ENCODE results near the gene GHITM.
"Not testable (repeated sequence)": the region's sequence is repeated elsewhere in the genome, so short reads cannot be mapped to it uniquely, and the experiment has no call there.

The GHITM gene

DNA sequence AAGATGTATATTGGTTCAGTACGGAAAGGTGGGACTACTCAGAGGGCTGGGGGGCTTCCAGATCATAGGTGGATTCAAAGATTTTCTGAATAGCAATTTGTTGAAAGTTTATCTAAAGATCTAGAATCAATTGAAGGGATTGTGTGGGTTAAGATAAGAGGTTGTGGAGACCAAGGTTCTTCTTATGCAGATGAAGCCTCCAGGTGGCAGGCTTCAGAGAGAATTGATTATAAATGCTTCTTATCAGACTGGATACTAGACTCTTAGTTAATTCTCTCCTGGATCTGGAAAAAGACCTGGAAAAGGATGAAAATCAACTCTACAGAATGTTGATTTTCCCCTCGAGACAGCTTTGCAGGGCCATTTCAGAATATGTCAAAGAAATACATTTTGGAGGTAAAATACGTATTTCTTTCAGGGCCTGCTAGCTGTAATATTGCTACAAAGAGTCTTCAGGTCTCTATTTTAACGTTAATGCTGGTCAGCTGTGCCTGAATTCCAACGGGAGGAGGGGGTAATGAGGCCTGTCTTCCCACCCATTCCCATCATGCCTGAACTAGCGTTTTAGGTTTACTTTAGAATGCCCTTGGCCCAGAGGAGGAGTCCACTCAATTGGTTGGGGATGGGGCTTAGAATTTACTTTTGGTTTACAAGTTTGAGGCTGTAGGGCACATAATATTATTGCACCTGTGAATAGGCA is 21.5 kb downstream of the GHITM start:
- no peak for DNase-seq (ENCODE audit: low read depth)
- TF ChIP-seq CTCF (conservative IDR thresholded peaks at IDR 0.05; ENCODE audit: low read depth, low read length): no peak
- H3K4me3 ChIP-seq (ENCODE audit: low read length): no peak overlapping the region

DNA sequence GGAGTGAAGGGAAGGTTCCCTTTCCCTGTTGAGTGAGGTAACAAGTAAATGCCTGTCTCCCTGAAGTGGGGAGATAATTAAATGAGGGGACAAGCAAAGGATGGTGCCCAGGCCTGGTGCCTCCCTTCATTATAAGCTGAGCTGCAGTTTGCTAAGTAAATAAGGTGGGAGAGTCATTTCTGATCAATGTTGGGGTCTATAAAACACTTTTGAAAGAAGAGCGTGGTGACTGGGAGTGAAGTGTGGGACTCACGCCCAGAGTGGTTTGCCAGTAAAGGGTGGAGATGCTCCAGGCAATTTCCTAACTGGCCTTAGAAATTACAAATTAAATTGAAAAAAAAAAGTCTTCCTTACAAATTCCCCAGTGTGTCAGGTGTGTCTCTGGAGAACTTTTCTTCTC is 24.7 kb downstream of the GHITM start:
- no peak for TF ChIP-seq CTCF (conservative IDR thresholded peaks at IDR 0.05; ENCODE audit: low read depth, low read length)
- no peak for DNase-seq (ENCODE audit: low read depth)
- H3K4me3 ChIP-seq (ENCODE audit: low read length): no peak overlapping the region

DNA sequence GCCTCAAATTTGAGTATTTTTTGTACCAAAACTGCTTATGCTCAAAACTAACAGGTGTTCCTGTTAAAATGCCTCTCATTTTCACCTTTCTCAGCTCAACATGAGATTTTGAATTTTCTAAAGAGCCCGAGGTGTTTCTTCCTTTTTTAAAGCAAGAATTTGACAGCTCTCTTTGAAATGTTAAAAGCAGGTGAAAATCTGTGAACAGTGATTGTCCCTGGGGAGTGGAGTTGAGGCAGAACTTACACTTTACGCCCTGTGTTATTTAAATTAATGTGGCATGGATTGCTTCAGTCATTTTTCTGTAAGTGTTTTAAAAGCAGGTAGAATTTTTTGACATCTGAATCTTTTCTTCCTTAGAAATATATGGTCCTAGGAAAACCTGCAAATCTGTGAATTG is 25.1 kb downstream of the GHITM start:
- no peak overlapping the region for H3K4me3 ChIP-seq (ENCODE audit: low read length)
- no peak for DNase-seq (ENCODE audit: low read depth)
- TF ChIP-seq CTCF (conservative IDR thresholded peaks at IDR 0.05; ENCODE audit: low read depth, low read length): no peak

GRCh38 chr10:84166620-84167288 is 27.4 kb downstream of the GHITM start:
- DNase-seq (ENCODE audit: low read depth): no peak
- H3K4me3 ChIP-seq (ENCODE audit: low read length): no peak overlapping the region
- TF ChIP-seq CTCF (conservative IDR thresholded peaks at IDR 0.05; ENCODE audit: low read depth, low read length): no peak

DNA sequence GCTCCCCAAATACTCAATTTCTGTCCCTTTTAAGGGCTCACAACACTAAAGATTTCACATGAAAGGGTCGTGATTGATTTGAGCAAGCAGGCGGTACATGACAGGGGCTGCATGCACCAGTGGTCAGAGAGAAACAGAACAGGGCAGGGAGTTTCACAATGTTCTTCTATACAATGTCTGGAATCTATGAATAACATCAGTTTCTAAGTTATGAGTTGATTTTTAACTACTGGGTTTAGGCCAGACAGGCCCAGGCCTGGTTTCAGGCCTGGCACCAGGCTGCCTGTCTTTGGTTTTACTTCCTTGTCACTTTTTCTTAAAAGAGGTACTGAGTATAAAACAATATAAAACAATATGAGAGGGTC is 28.0 kb downstream of the GHITM start:
- H3K4me3 ChIP-seq (ENCODE audit: low read length); DNase-seq (ENCODE audit: low read depth): not testable (repeated sequence)

DNA sequence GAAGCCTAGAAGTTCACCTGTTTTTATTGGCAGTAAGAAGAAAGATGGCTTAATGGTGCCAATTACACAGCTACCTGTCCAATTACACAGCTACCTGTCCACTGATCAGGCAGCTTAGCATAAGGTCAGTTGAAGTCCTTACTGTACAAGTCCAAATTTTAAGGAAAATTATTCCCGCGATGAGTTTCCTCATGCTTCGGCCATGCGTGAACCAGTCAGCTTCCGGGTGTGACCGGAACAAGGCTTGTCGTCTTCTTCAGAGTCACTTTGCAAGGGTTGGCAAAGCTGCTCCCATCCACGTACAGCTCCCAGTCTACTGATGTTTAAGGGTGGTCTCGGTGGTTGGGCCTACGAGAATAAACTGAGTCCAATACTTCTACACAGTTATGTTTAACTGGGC is 29.1 kb downstream of the GHITM start:
- not testable (repeated sequence) for H3K4me3 ChIP-seq (ENCODE audit: low read length); DNase-seq (ENCODE audit: low read depth)

DNA sequence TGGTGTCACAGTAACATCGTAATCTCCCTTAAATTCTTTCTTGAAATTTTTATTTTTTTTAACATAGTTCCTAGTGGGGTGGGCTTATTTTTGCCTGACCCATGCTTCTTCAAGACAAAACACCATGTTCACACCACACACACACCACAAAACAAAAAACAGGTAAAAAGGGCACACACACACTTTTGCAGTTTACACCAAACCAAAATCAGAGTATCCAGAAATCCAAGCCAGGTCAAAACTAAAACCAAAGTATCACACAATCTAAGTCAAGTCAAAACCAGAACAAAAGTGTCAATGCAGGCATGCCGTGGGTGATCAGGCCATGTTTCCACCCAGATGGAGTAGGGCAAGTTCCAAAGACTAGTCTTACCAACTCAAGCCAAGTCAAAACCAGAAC is 31.9 kb downstream of the GHITM start:
- H3K4me3 ChIP-seq (ENCODE audit: low read length); DNase-seq (ENCODE audit: low read depth): not testable (repeated sequence)

DNA sequence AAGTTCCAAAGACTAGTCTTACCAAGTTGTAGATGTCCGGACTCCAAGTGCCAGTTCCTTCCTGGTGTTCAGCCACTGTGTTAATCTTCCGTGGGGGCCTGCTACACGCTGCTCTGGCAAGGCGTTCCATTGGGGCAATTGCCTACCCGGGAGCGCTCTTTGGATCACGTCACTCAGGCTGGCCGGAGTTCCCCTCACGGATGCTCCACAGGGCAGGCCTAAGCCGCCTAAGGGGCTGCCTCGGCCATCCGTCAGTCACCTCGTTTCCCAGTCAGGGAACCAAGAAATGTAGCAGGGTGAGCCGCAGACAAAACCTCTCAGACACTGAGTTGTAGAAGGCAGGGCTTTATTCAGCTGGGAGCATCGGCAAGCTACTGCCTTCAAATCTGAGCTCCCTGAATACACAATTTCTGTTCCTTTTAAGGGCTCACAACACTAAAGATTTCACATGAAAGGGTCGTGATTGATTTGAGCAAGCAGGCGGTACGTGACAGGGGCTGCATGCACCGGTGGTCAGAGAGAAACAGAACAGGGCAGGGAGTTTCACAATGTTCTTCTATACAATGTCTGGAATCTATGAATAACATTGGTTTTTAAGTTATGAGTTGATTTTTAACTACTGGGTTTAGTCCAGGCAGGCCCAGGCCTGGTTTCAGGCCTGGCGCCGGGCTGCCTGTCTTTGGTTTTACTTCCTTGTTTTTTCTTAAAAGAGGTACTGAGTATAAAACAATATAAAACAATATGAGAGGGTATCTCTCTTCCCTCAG is 32.6 kb downstream of the GHITM start:
- not testable (repeated sequence) for DNase-seq (ENCODE audit: low read depth); H3K4me3 ChIP-seq (ENCODE audit: low read length)
